Calu3 (cell line): ENCODE measurements around the gene PLCG1. TPM values are rescaled to one million over a fixed set of nuclear protein-coding genes. Genes with fewer than 3 reads are reported as not detected.

Experiments used
- BruUV-seq: library from RNA; stranded (reverse); fragments of 400-500 nt; replicated peaks from 2 replicates; lab custom pipeline; 2021; lab: Mats Ljungman, UMichigan
- CTCF ChIA-PET: fragments of 300-600 bp; sonication (Branson Sonifier 250); formaldehyde crosslinking; loops from one replicate; lab custom pipeline; 2022; ENCODE audit warnings: antibody characterized with exemption; lab: Charles Lee
- DNase-seq: peaks from one replicate; pipeline ENCODE4 v3.0.0; 2022
- H3K27ac Mint-ChIP-seq: one replicate; pipeline ENCODE4 v1.8.0; 2022; ENCODE audit warnings: mixed read lengths; ENCODE audit not compliant: unreplicated experiment
- H3K27me3 Mint-ChIP-seq: one replicate; pipeline ENCODE4 v1.8.0; 2022; ENCODE audit warnings: mixed read lengths; ENCODE audit not compliant: unreplicated experiment
- H3K36me3 Mint-ChIP-seq: one replicate; pipeline ENCODE4 v1.8.0; 2022; ENCODE audit warnings: mild to moderate bottlenecking, moderate library complexity, mixed read lengths; ENCODE audit not compliant: insufficient read depth, unreplicated experiment
- H3K4me1 Mint-ChIP-seq: one replicate; pipeline ENCODE4 v1.8.0; 2022; ENCODE audit warnings: mild to moderate bottlenecking, low read depth, mixed read lengths; ENCODE audit not compliant: unreplicated experiment
- H3K4me3 Mint-ChIP-seq: one replicate; pipeline ENCODE4 v1.8.0; 2022; ENCODE audit warnings: mild to moderate bottlenecking, low read depth, moderate library complexity, mixed read lengths; ENCODE audit not compliant: unreplicated experiment
- H3K9me3 Mint-ChIP-seq: one replicate; pipeline ENCODE4 v1.8.0; 2022; ENCODE audit warnings: low read depth, mixed read lengths; ENCODE audit not compliant: unreplicated experiment
- CTCF ChIP-seq: fragments of 200-600 bp; IDR thresholded peaks from one replicate; pipeline ENCODE4 v1.8.0; 2022; ENCODE audit warnings: antibody characterized with exemption; ENCODE audit not compliant: unreplicated experiment
- intact Hi-C: fragments of 100-400 bp; cut with micrococcal nuclease; formaldehyde crosslinking; loops from one replicate; pipeline ENCODE4 v1.10.0; 2022; ENCODE audit not compliant: unreplicated experiment
- total RNA-seq: library from RNA; stranded (reverse); gene quantifications from 2 replicates; pipeline ENCODE4 v1.2.3, GENCODE V29; 2022

PLCG1 gene
- total RNA-seq, 1 experiment from 2014 or later, result 127 TPM

- intact Hi-C loops, result no loop called here
- peaks cover 8% of the 10 kb centered on the region for H3K36me3 Mint-ChIP-seq
- BruUV-seq, result no TSS peak
- TF ChIP-seq CTCF, result no peak
- no peaks in the 10 kb centered on the region for H3K27me3 Mint-ChIP-seq
- no peak for DNase-seq
- no peaks in the 10 kb centered on the region for H3K9me3 Mint-ChIP-seq
- H3K4me1 Mint-ChIP-seq, result peaks cover 11% of the 10 kb centered on the region
- H3K4me3 Mint-ChIP-seq, result no peak overlapping the region
- no peak overlapping the region for H3K27ac Mint-ChIP-seq
- CTCF ChIA-PET, result no interaction called here
These were observed 22.2 kb downstream of the PLCG1 start for GRCh38 chr20:41159547-41159946.

- Mint-ChIP-seq H3K9me3 (no peaks in the 10 kb centered on the region), H3K4me3 (no peak overlapping the region), H3K4me1 (peaks cover 11% of the 10 kb centered on the region), H3K27me3 (no peaks in the 10 kb centered on the region), H3K27ac (no peak overlapping the region), H3K36me3 (peaks cover 14% of the 10 kb centered on the region)
- intact Hi-C loops, result no loop called here
- no peak for DNase-seq
- BruUV-seq, result no TSS peak
- no peak for TF ChIP-seq CTCF
- CTCF ChIA-PET, result no interaction called here
These were observed 23.3 kb downstream of the PLCG1 start for GRCh38 chr20:41160686-41161085.

- Mint-ChIP-seq H3K4me3 (no peak overlapping the region), H3K36me3 (peaks cover 14% of the 10 kb centered on the region), H3K27ac (no peak overlapping the region), H3K27me3 (no peaks in the 10 kb centered on the region), H3K9me3 (no peaks in the 10 kb centered on the region), H3K4me1 (peaks cover 7% of the 10 kb centered on the region)
- no peak for DNase-seq
- intact Hi-C loops, result no loop called here
- CTCF ChIA-PET, result no interaction called here
- BruUV-seq, result no TSS peak
- no peak for TF ChIP-seq CTCF
These were observed 24.5 kb downstream of the PLCG1 start for GRCh38 chr20:41161886-41162285.

- BruUV-seq, result no TSS peak
- intact Hi-C loops, result no loop called here
- Mint-ChIP-seq H3K36me3 (peaks cover 14% of the 10 kb centered on the region), H3K27me3 (no peaks in the 10 kb centered on the region), H3K4me1 (peaks cover 2% of the 10 kb centered on the region), H3K27ac (no peak overlapping the region), H3K9me3 (no peaks in the 10 kb centered on the region), H3K4me3 (no peak overlapping the region)
- CTCF ChIA-PET, result no interaction called here
- DNase-seq, result no peak
- no peak for TF ChIP-seq CTCF
These were observed 25.1 kb downstream of the PLCG1 start for GRCh38 chr20:41162396-41162795.

GRCh38 chr20:41163821-41164220 lies 26.5 kb downstream of the PLCG1 start:
- CTCF ChIA-PET, result no interaction called here
- no peak for DNase-seq
- H3K27me3 Mint-ChIP-seq, result no peaks in the 10 kb centered on the region
- H3K27ac Mint-ChIP-seq, result no peak overlapping the region
- intact Hi-C loops, result no loop called here
- no peaks in the 10 kb centered on the region for H3K4me1 Mint-ChIP-seq
- TF ChIP-seq CTCF, result no peak
- no peaks in the 10 kb centered on the region for H3K9me3 Mint-ChIP-seq
- no peak overlapping the region for H3K4me3 Mint-ChIP-seq
- peaks cover 15% of the 10 kb centered on the region for H3K36me3 Mint-ChIP-seq
- no TSS peak for BruUV-seq
